Measurements from ENCODE around the gene TEC. TPM values are rescaled to one million over a fixed set of nuclear protein-coding genes. Genes with fewer than 3 reads are reported as not detected.

Gene TEC
- total and polyA plus RNA-seq, 9 of the 15 experiments (the other 6 are each of a cell fraction or from before 2014, with no cell fraction given): 5.3 to 14.7 (median 8.8) TPM

GRCh38 chr4:48270523-48270897 lies 872 bp upstream of the TEC start:
- H3K4me3 ChIP-seq: peak overlapping the region; percentile 89
- H3K4me1 ChIP-seq (replicated peaks in 1 of 2; ENCODE audit: control insufficient read depth in 2 of 2, insufficient read depth in 2 of 2, low read length in 2 of 2): peaks cover 17 to 41% of the 10 kb centered on the region in 2 experiments
- peaks cover 12% of the 10 kb centered on the region; the same call in 2 of the 3 replicates for H3K36me3 ChIP-seq (ENCODE audit: control insufficient read depth, insufficient read depth, low read length)
- TF ChIP-seq ZNF143 (CRISPR knock-in tag; IDR thresholded peaks at IDR 0.05) (0 out of 2 replicates have a peak, but pooled peaks have one; percentile 6), ZNF316 (IDR thresholded peaks at IDR 0.05) (peak; percentile 84), CSDE1 (IDR thresholded peaks at IDR 0.05) (0 out of 4 replicates have a peak, but pooled peaks of 1 of the 2 experiments have one; percentile 3), SMARCA4 (IDR thresholded peaks at IDR 0.05) (no peak), ARNT (IDR thresholded peaks at IDR 0.05) (no peak), NFE2 (IDR thresholded peaks at IDR 0.05; ENCODE audit: low read depth) (0 out of 2 replicates have a peak, but pooled peaks have one; percentile 26), CHD4 (IDR thresholded peaks at IDR 0.05; ENCODE audit: insufficient read depth, insufficient replicate concordance, low read depth, low read length, poor library complexity, severe bottlenecking) (peak; percentile 22), TRIM28 (IDR thresholded peaks at IDR 0.05) (0 out of 2 replicates have a peak, but pooled peaks have one; percentile 7), HNRNPH1 (optimal IDR thresholded peaks at IDR 0.05; ENCODE audit: low read depth, low read length) (no peak), MAFF (IDR thresholded peaks at IDR 0.05; ENCODE audit: low read length) (peak; percentile 78), ZZZ3 (IDR thresholded peaks at IDR 0.05) (no peak), ELF4 (CRISPR knock-in tag; IDR thresholded peaks at IDR 0.05) (no peak), MEF2D (tag; conservative IDR thresholded peaks at IDR 0.05; ENCODE audit: low read depth) (no peak), KDM1A (IDR thresholded peaks at IDR 0.05) (0 out of 4 replicates have a peak, but pooled peaks of 1 of the 2 experiments have one; percentile 10), RREB1 (CRISPR knock-in tag; IDR thresholded peaks at IDR 0.05) (no peak), C11orf30 (IDR thresholded peaks at IDR 0.05; ENCODE audit: low read depth) (peak; percentile 68), MAFK (IDR thresholded peaks at IDR 0.05; ENCODE audit: low read length) (peak; percentile 48; the same call in 1 of the 2 replicates), NFIC (IDR thresholded peaks at IDR 0.05) (no peak), CBX1 (IDR thresholded peaks at IDR 0.05; ENCODE audit: low read depth) (no peak)
- H2AFZ ChIP-seq (ENCODE audit: low read depth, low read length): peak overlapping the region; percentile 99
- CTCF ChIA-PET (ENCODE audit: low intra/inter-chr PET ratio): no interaction called here
- intact Hi-C loops (cut with micrococcal nuclease): no loop called here
- DNase-seq (ENCODE audit: extremely low read depth in 1 of 4, low spot score in 3 of 4) (no peak), ATAC-seq (no peak), FAIRE-seq (no peak)
- peak overlapping the region; percentile 92 for H3K27ac ChIP-seq (ENCODE audit: extremely low read depth, low read depth, low read length)
- WGBS (ENCODE audit: insufficient coverage, low coverage, missing lambda C conversion rate): 7% methylated on average over 3 of the region's 3 CpGs
- H3K27me3 ChIP-seq (ENCODE audit: control insufficient read depth in 2 of 2, insufficient read depth in 2 of 2, low read length in 2 of 2): no peaks in the 10 kb centered on the region
- in situ Hi-C loops (cut with MboI): loop anchor here (10.0 kb wide), 1 partner anchor 126 kb away; no protein-coding TSS in a partner anchor
- peak overlapping the region; percentile 11 to 82; a peak in 3 of 4 replicates for H3K9ac ChIP-seq (ENCODE audit: insufficient read depth in 1 of 2, low read depth in 2 of 2, low read length in 2 of 2)
- no peaks in the 10 kb centered on the region for H3K9me3 ChIP-seq (replicated peaks; ENCODE audit: control insufficient read depth, insufficient read depth, low read depth, low read length)
- H3K9me1 ChIP-seq (ENCODE audit: control insufficient read depth, insufficient read depth, low read length): no peaks in the 10 kb centered on the region
- no TSS peak for BruUV-seq (replicated peaks)
- peak overlapping the region; percentile 96 for H3K4me2 ChIP-seq (ENCODE audit: insufficient read depth, low read length)
- POLR2A ChIA-PET: no interaction called here
- peaks cover 50% of the 10 kb centered on the region for H3K79me2 ChIP-seq (ENCODE audit: control insufficient read depth, insufficient read depth, low read length)
- no peaks in the 10 kb centered on the region for H4K20me1 ChIP-seq (replicated peaks; ENCODE audit: control insufficient read depth, insufficient read depth, low read length)

Measured in K562 (cell line).